ENCODE data around the gene ZSCAN18.

Gene ZSCAN18

GRCh38 chr19:58067240-58067912, 30.7 kb downstream of the ZSCAN18 start:
- DNase-seq (ENCODE audit: extremely low spot score) = no peak
- CTCF ChIA-PET = interaction anchor here (1.0 kb wide), 1 partner anchor 15 kb away, joined by 3 read pairs; no protein-coding TSS in a partner anchor
- POLR2A ChIA-PET = no interaction called here
- no peak for TF ChIP-seq CTCF (IDR thresholded peaks at IDR 0.05; ENCODE audit: control extremely low read depth, extremely low read depth, low read depth, missing control alignments)

DNA sequence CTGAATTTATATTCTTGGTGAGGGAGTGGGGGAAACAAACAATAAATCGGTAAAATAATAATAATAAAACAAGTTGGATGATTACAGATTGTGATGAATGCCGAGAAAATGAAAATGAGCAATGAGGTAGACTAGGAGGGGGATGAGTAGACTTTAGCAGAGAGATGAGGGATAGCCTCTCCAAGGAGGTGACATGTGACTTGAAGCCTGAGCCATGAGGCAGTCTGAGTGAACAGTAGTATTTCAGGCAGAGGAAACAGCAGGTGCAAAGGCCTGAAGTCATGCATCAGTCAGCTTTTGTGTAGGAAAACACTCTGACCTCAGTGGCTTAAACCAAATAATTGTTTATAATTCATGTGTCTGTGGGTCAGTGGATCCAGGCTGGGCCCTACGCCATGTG, 34.3 kb downstream of the ZSCAN18 start:
- CTCF ChIA-PET = no interaction called here
- TF ChIP-seq CTCF (IDR thresholded peaks at IDR 0.05; ENCODE audit: control extremely low read depth, extremely low read depth, low read depth, missing control alignments) = no peak
- DNase-seq (ENCODE audit: extremely low spot score) = no peak
- POLR2A ChIA-PET = no interaction called here

DNA sequence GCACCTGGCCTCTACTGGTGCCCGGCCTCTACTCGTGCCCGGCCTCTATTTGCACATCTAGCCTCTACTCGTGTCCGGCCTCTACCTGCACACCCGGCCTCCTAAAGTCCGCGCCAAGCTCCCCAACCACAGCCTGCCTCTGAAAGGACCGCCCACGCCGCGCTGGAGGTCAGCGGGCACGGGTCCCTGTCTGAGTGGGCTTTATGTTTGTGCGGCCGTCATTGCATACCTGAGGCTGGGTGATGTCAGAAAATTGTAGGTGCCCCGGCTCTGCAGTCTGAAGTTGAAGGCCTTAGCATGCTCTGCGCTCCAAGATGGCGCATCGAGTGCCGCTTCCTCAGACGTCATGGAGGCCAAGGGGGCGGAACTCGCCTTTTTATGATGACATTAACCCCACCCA, 37.8 kb downstream of the ZSCAN18 start:
- DNase-seq (ENCODE audit: extremely low spot score) = no peak
- CTCF ChIA-PET = no interaction called here
- POLR2A ChIA-PET = no interaction called here
- no peak for TF ChIP-seq CTCF (IDR thresholded peaks at IDR 0.05; ENCODE audit: control extremely low read depth, extremely low read depth, low read depth, missing control alignments)

- ChIA-PET POLR2A (no interaction called here), CTCF (no interaction called here)
- no peak for DNase-seq (ENCODE audit: extremely low spot score)
- no peak for TF ChIP-seq CTCF (IDR thresholded peaks at IDR 0.05; ENCODE audit: control extremely low read depth, extremely low read depth, low read depth, missing control alignments)
Measured at GRCh38 chr19:58059671-58060078, 38.4 kb downstream of the ZSCAN18 start.

DNA sequence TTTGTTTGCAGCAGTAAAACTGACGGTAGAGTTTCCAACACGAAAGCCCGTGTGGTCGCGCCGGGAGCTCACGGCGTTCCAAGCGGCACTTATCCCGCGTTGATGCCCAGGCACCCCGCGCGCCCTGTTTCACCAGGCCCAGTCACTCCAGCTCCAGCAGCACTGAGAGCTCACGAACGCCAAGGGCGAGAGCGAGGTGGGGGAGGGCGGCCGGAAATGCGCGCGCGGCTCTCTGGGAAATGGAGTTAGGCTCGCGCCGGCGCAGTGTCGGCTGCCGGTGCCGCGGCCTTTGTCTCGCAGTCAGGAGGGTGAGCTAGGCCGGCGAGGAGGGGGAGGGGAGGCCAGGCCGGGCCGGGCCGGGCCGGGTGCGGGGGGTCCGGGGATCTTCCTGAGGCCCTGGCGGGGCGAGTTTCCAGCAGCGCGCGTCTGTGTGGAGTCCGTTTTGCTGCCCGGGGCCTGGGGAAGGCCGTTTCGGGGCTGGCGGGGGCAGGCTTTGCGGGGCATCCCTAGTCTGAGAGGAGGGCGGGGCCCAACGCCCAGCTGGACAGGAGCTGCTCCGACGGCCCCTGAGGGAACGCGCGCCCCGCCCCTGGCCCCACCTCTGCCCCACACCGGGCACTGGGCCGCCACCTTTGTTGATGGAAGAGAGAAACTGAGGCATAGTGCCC, 38.9 kb downstream of the ZSCAN18 start, which contains the start of gene ZNF135:
Gene ZNF135, plus strand, starts transcription at position 280 of the 668 bp plus-strand sequence. CDS start 721 bp downstream, outside the sequence.
- ChIA-PET POLR2A (no interaction called here), CTCF (no interaction called here)
- no peak for TF ChIP-seq CTCF (IDR thresholded peaks at IDR 0.05; ENCODE audit: control extremely low read depth, extremely low read depth, low read depth, missing control alignments)
- DNase-seq (ENCODE audit: extremely low spot score) = no peak

- TF ChIP-seq CTCF (IDR thresholded peaks at IDR 0.05; ENCODE audit: control extremely low read depth, extremely low read depth, low read depth, missing control alignments) = no peak
- CTCF ChIA-PET = no interaction called here
- DNase-seq (ENCODE audit: extremely low spot score) = no peak
- POLR2A ChIA-PET = no interaction called here
Measured at GRCh38 chr19:58058467-58058866, 39.6 kb downstream of the ZSCAN18 start.
